ENCODE measurements around the gene AAMP.
"Not testable (repeated sequence)": the region's sequence is repeated elsewhere in the genome, so short reads cannot be mapped to it uniquely, and the experiment has no call there.

The AAMP gene

GRCh38 chr2:218269900-218270720 lies at the start of gene AAMP, which contains the start of gene PNKD:
Gene AAMP, minus strand, starts transcription at chr2:218270137. Its CDS starts 51 bp downstream, at chr2:218270086.
Gene PNKD, plus strand, starts transcription at chr2:218270519. Its CDS starts 17 bp downstream, at chr2:218270536.
- no peak for TF ChIP-seq CTCF (IDR thresholded peaks at IDR 0.05)
- peaks cover 34% of the 10 kb centered on the region for H3K36me3 Mint-ChIP-seq (ENCODE audit: low read depth)
- H3K27ac Mint-ChIP-seq, result peak within 1 kb of the TSS; percentile 78

GRCh38 chr2:218318241-218318640 lies 48.3 kb upstream of the AAMP start:
- Mint-ChIP-seq H3K9me3 (no peaks in the 10 kb centered on the region), H3K27me3 (ENCODE audit: low read depth, poor library complexity) (peaks cover 5% of the 10 kb centered on the region), H3K36me3 (ENCODE audit: low read depth) (no peaks in the 10 kb centered on the region)

More at GRCh38 chr2:218269900-218270720, at the start of gene AAMP, which contains the start of gene PNKD:
- Mint-ChIP-seq H3K9me3 (no peaks in the 10 kb centered on the region), H3K4me1 (peaks cover 34% of the 10 kb centered on the region), H3K27me3 (ENCODE audit: low read depth, poor library complexity) (no peaks in the 10 kb centered on the region), H3K4me3 (peak within 1 kb of the TSS; percentile 89)
- DNase-seq, result peak; percentile 100

GRCh38 chr2:218317835-218318234 lies 47.9 kb upstream of the AAMP start:
- DNase-seq, result no peak
- H3K4me3 Mint-ChIP-seq, result no peak overlapping the region
- H3K27me3 Mint-ChIP-seq (ENCODE audit: low read depth, poor library complexity), result peaks cover 5% of the 10 kb centered on the region
- no peak overlapping the region for H3K27ac Mint-ChIP-seq
- peaks cover 19% of the 10 kb centered on the region for H3K4me1 Mint-ChIP-seq
- TF ChIP-seq CTCF (IDR thresholded peaks at IDR 0.05), result no peak
- no peaks in the 10 kb centered on the region for H3K9me3 Mint-ChIP-seq
- no peaks in the 10 kb centered on the region for H3K36me3 Mint-ChIP-seq (ENCODE audit: low read depth)

More at GRCh38 chr2:218318241-218318640, 48.3 kb upstream of the AAMP start:
- Mint-ChIP-seq H3K4me1 (peaks cover 19% of the 10 kb centered on the region), H3K27ac (no peak overlapping the region), H3K4me3 (no peak overlapping the region)
- no peak for TF ChIP-seq CTCF (IDR thresholded peaks at IDR 0.05)
- no peak for DNase-seq

- H3K4me1 Mint-ChIP-seq, result peaks cover 16% of the 10 kb centered on the region
- DNase-seq, result no peak
- peaks cover 5% of the 10 kb centered on the region for H3K27me3 Mint-ChIP-seq (ENCODE audit: low read depth, poor library complexity)
- TF ChIP-seq CTCF (IDR thresholded peaks at IDR 0.05), result no peak
- H3K36me3 Mint-ChIP-seq (ENCODE audit: low read depth), result no peaks in the 10 kb centered on the region
- no peak overlapping the region for H3K27ac Mint-ChIP-seq
- H3K9me3 Mint-ChIP-seq, result no peaks in the 10 kb centered on the region
- no peak overlapping the region for H3K4me3 Mint-ChIP-seq
Observed at GRCh38 chr2:218317303-218317630, 47.3 kb upstream of the AAMP start.

GRCh38 chr2:218315397-218315796 lies 45.5 kb upstream of the AAMP start:
- H3K4me1 Mint-ChIP-seq, result peaks cover 22% of the 10 kb centered on the region
- H3K27me3 Mint-ChIP-seq (ENCODE audit: low read depth, poor library complexity), result peaks cover 5% of the 10 kb centered on the region
- DNase-seq, result no peak
- no peak overlapping the region for H3K27ac Mint-ChIP-seq
- no peaks in the 10 kb centered on the region for H3K9me3 Mint-ChIP-seq
- H3K36me3 Mint-ChIP-seq (ENCODE audit: low read depth), result no peaks in the 10 kb centered on the region
- no peak overlapping the region for H3K4me3 Mint-ChIP-seq
- no peak for TF ChIP-seq CTCF (IDR thresholded peaks at IDR 0.05)

GRCh38 chr2:218314764-218315163 lies 44.8 kb upstream of the AAMP start:
- not testable (repeated sequence) for H3K36me3 Mint-ChIP-seq (ENCODE audit: low read depth); H3K27ac Mint-ChIP-seq
- H3K4me1 Mint-ChIP-seq, result peaks cover 22% of the 10 kb centered on the region

More at GRCh38 chr2:218314764-218315163, 44.8 kb upstream of the AAMP start:
- H3K4me3 Mint-ChIP-seq; H3K27me3 Mint-ChIP-seq (ENCODE audit: low read depth, poor library complexity); DNase-seq; H3K9me3 Mint-ChIP-seq: not testable (repeated sequence)
